ENCODE data around the gene RNF186.
"Not testable (repeated sequence)": the region's sequence is repeated elsewhere in the genome, so short reads cannot be mapped to it uniquely, and the experiment has no call there.

RNF186 gene, protein sequence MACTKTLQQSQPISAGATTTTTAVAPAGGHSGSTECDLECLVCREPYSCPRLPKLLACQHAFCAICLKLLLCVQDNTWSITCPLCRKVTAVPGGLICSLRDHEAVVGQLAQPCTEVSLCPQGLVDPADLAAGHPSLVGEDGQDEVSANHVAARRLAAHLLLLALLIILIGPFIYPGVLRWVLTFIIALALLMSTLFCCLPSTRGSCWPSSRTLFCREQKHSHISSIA

DNA sequence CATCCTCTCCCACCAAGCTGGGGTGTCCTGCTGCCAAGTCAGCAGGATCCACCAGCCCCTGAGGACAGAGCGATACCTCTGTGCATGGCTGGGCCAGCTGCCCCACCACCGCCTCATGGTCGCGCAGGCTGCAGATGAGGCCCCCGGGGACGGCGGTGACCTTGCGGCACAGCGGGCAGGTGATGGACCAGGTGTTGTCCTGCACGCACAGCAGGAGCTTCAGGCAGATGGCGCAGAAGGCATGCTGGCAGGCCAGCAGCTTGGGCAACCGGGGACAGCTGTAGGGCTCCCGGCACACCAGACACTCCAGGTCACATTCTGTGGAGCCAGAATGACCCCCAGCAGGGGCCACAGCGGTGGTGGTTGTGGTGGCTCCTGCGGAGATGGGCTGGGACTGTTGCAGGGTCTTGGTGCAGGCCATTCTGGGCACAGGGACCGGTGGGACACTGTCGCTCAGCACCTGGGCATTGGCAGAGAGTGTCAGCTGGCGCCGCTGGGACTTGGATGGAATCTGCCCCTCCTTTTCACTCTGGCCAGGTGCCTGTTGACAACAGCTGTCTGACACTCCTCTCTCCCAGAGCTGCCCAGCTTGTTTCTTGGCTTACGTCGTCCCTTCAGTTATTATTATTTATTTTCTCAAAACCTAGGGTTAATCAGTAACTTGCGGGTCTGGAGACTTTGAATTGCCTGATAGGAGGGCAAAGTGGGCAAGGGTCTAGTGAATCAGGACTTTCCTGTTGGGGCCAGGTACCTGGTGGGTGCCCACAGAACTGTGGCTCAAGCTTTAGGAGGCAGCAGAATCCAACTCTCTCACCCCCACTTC lies at the start of gene RNF186:
RNF186 (minus strand) TSS at position 603 of the 823 bp plus-strand sequence; CDS start at position 421, 182 bp downstream.
- no peak for DNase-seq

DNA sequence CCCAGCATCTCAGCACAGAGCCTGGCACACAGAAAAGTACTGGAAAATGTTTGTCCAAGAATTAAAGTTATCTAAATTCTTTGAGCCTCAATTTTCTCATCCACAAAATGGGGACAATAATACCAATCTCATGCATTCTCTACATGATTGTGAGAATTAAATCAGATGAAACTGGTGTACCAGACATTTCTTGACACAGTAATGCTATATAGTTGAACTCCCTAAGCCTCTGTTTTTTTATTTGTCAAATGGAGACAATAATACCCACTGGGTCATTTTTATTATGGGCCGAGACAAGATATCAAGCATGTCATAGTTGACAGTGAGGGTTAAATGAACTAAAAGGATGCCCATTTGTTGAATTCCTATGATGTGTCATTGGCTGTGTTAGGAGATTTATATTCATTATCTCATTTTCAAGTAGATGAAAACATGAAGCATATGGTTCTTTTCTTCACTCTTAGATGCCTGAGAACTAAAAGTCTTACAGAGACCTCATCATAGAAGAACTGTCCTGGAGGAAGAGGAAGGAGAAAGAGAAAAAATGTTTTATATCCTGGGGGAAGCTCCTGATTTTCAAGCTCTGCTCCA lies 49.6 kb upstream of the RNF186 start:
- no peak for DNase-seq

DNA sequence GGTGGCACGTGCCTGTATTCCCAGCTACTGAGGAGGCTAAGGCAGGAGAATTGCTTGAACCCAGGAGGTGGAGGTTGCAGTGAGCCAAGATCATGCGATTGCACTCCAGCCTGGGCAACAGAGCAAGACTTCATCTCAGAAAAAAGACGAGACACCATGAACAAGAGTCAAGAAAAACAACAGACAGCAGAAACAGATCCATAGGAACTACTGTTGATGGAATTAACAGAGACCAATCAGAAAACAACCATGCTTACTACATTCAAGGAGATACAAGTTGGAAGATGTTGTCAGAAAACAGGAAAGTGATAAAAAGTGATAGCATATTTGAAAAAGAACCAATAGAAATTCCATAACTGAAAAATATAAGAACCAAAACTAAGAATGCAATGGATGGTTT lies 47.9 kb upstream of the RNF186 start:
- no peak for DNase-seq

DNA sequence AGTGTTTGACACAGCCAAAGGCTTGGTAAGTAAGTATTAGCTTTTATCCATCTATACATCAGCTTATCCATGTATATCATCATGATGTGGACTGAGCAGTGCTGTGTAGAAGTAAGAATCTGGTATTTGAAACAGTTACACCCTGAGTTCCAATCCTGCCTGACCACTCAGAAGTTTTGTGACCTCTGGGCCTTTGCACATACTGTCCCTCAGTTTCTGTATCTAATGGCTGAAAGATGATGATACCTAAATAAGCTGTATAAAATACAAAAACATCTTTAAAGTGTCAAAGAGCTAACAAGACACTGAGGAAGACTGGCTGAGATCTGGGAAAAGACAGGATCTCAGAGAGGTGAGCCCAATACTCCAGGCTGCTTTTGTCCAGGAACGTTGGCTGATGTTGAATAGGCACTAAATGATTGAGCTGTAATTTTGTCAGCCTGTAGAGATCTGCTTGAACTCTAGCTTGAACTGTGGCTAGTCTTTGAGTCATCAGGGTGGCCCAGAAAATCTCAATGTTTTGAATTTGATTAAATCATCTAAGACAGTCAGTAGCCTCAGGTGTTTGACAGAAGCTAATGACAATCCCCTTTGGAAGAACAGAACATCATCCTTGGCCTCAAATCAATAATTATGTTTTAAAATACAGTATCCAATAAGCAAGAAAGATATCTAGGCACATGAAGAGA lies 46.9 kb upstream of the RNF186 start:
- no peak for DNase-seq

DNA sequence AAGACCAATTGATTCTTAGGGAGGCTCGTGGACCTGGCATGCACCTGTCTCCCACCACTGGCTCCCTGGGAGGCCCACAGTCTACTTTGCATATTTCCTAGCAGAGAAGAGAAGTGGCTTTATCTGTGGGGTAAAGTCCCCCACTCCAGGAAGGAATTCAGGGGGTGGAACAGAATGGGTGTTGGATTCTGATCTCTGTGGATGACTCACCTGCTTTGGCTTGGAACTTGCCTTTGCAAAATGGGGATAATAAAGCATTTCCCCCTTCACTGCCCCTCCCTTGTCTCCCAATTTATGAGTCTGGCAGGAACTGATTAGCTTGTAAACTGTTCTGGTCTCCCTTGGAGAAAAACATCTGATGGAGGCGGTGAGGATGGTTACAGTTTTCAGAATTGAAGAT lies 46.0 kb upstream of the RNF186 start:
- DNase-seq = peak; percentile 53

DNA sequence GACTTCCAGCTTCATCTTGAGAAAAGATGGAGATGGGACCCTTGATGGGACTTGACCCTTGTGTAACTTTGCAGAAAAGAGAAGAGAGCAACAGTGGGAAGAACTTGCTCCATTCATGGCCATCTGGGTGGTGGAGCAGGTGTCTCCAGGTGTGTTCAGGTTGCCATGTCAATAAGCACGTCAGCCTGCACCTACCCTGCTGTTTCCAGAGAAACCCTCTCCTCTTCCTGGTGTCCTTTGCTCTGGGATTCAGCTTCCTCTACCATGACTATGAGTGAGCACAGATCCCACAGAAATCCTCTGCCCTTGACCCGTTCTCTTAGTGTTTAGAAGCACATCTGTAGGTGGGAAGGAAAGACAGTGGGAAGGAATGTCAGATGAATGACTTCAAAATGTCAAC lies 45.3 kb upstream of the RNF186 start:
- no peak for DNase-seq

DNA sequence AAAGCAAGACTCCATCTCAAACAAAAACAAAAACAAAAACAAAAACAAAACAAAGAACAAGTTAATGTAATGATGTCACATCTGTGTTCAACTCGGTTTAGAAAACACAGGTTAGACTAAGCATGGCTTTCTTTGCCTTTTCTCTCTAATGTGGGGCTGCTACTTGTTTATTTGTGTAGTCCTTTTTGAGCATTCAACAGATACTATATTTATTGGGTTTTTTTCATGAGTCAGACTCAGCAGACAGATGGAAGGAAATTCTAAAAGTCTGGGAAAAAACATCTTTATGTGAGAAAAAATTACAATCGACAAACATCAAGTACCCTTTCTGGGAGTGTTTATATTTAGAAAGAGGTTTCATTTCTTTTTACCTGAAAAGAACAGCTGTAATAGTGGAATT lies 44.8 kb upstream of the RNF186 start:
- DNase-seq = no peak

DNA sequence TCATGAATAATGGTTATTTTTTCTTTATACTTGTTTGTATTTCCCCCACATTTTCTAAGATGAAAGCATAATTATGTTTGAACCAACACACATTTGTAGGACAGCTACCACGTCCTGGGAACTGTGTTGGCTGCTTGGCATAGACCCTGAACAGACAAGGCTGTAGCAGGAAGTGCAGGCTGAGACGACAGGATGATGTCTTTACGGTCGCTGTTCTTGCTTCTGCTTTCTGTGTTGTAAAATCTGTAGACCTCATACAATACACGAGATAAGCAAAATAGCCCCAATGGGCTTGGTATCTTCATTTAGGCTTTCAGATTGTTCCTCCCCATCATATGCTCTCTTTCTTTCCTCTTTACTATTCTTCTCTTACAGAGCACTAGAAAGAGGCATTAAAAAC lies 43.8 kb upstream of the RNF186 start:
- no peak for DNase-seq

DNA sequence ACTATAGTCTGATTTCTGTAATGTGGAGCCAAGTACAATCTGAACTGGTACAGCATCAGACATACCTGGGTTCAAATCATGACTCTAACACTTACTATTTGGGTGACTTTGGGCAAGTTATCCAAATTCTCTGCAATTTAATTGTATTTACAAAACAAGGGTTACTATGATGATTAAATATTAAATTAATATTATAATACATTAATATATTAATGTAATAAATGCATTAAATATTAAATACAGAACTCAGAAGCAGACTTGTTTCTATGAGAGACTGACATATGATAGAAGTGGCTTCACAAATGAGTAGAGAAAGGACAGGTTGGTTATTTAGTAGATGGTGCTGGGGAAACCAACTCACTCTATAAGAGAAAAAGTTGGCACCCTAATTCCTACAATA lies 39.8 kb upstream of the RNF186 start:
- DNase-seq = no peak

DNA sequence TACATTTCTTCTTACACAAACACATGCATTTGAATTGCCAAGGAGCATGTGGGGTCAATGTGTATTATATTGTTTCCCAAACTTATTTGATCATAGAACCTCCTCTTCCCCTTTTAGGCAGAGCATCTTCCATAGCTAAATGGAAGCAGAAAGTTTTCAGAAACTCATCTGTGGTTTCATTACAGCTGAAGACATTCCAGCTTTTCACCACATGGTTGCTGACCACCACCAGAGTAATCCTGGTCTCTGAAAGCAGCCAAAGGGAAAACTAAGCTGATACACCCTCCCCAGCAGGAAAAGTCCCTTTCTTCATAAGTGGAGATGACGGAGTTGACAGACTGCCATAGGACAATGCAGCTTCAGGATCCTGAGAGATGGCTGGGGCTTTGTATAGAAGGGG lies 37.0 kb upstream of the RNF186 start:
- DNase-seq = no peak

DNA sequence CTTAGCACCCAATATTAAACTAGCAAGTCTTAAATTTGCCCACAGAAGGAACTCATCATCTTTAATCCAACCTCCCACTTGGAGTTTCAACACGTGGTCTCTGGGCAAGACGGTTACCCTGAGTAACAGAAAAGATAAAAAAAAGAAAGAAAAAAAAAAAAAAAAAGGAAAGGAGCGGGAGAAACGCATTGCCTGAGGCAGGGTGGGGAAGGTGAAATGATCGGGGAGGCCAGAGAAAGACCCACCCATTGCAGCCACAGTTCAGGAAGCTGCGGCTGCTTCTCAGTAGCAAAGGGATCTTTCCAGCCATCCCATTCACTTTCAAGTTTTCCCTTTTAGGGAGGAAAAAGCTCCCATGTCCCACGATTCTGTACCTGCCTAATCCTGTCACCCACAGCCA lies 35.1 kb upstream of the RNF186 start:
- DNase-seq = no peak

DNA sequence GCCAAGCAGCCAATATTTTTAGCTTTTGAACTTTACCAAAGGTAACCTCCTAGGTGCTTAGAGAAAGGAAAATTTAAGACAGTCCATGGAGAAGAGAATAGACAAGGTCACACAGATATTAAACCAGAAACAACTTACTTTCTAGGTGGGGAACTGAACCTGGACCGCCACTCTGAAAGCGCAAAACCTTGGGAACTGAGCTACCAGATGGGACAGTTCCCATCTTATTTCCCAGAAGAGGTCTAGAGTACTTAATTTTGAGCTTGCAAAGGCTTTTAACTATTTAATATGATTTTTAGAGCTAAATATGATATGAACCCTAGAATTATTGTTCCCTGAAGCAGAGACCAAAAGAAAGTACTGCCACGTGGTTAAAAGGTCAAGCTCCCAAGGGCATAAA lies 34.2 kb upstream of the RNF186 start:
- DNase-seq = not testable (repeated sequence)

DNA sequence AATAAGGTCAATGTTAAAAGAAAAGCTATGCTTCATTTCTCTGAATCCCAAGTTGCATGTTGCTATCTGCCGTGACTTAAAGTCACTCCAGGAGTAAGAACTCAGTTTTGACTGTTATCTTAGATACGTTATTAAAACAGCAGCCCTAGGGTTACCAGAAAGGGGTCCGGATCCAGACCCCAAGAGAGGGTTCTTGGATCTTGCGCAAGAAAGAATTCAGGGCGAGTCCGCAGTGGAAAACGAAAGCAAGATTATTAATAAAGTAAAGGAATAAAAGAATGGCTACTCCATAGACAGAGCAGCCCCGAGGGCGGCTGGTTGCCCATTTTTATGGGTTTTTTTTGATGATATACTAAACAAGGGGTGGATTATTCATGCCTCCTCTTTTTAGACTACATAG lies 32.3 kb upstream of the RNF186 start:
- DNase-seq = not testable (repeated sequence)

DNA sequence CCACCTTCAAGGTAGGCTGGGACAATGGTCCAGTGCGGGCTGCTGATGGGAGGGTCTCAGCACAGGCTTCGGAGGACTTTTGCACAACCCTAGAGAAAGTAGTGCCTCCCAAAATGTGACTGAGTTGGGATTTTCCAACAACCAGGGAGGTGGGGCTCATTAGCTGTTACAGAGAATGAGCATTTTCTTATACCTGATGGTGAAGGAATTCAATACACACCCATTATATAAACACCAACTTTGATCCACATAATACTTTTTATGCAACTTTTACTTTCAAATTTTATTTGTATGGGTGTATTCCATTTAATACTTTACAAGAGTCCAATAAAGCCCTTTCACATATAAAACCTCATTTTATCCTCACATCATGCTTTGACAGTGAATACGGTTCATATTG lies 31.3 kb upstream of the RNF186 start:
- no peak for DNase-seq

DNA sequence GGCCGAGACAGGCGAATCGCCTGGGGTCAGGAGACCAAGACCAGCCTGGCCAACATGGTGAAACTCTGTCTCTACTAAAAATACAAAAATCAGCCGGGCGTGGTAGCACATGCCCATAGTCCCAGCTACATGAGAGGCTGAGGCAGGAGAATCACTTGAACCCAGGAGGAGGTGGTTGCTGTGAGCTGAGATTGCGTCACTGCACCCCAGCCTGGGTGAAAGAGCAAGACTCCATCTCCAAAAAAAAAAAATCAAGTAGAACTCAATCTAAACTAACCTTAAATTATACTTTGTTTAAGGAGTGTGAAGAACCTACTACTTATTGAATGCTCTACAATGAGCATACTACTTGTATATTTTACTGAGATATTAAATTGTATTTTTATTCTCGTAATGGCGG lies 30.5 kb upstream of the RNF186 start:
- no peak for DNase-seq

DNA sequence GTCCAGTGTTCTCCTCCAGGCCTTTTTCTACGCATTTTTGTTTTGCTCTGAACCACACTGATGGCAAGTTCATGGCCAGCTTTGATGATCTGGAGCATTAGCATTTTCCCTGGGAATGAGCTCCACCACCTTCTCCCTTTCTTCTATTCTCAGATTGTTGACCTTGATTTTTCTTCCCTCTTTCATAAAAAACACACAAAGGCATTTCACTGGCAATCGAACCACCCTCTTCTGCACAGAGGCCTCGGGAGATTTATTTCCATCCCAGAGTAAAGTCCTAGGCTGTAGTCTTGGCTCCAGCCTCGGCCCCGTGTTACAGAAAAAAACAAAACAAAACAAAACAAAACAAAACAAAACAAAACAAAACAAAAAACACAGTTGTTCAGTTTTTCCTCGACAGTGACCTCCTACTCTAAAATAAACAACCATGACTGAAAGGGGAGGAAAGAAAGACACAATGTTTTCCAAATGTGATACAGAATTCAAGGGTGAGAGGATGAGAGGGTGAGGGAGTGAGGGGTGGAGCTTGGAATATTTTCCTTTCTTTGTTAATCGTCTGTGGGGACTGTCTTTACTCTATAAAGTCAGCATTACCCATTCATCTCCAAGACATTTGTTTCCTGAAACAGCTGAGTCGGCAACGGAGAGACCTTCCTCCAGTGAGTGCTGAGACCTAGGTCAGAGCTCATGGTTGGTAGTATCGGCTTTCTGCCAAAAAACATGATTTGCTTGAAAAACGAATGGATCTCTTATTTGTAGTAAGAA lies 29.8 kb upstream of the RNF186 start:
- DNase-seq = no peak

DNA sequence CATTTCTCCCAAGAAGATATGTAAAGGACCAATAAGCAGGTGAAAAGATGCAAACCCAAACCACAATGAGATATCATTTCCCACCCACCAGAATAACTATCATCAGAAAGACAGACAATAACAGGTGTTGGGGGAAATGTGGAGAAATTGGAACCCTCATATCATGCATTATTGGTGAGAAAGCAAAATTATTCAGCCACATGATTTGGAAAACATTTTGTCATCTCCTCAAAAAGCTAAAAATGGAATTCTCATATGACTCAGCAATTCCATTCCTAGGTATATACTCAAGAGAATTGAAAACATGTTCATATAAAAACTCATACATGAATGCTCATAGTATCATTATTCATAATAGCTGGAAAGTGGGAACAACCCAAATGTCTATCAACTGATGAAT lies 25.1 kb upstream of the RNF186 start:
- no peak for DNase-seq

DNA sequence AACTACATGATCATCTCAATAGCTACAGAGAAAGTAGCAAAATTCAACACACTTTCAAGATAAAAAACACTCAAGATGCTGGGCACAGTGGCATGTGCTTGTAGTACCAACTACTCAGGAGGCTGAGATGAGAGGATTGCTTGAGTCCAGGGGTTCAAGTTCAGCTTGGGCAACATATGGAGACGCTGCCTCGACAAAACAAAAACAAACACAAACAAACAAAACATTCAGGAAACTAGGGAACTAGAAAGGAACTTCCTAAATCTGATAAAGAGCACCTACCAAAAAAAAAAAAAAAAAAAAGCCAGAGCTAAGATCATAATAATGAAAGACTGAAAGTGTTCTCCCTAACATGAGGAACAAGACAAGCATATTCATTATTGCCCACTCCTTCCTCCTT lies 22.8 kb upstream of the RNF186 start:
- no peak for DNase-seq

DNA sequence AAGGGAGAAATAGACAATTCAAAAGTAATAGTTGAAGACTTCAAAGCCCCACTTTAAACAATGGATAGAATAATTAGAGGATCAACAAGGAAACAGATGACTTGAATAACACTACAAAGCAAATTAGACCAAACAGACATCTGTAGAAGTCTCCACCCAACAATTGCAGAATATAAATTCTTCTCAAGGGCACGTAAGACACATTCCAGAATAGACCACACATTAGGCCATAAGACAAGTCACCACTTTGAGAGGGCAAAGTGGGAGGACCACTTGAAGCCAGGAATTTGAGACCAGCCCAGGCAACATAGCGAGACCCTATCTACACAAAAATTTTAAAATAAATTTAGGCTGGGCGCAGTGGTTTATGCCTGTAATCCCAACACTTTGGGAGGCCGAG lies 20.5 kb upstream of the RNF186 start:
- DNase-seq = no peak

DNA sequence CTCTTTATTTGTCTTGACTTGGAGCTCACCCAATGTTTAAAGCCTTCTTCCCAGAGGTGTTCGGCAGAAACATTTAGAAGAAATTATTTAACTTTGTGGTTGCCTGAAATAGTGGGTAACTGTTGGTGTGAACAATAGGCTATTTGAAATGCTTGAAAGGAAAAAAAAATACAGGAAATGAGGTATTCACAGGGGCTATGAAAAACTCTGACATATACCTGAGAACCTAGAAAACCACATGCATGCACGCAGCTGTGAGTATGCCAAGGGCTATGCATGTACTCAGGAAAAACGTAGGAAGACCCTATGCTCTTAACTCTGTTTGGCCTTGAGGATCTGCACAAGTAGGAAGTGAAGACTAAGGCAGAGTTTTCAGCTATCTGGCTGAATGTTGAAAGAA lies 16.4 kb upstream of the RNF186 start:
- DNase-seq = no peak

DNA sequence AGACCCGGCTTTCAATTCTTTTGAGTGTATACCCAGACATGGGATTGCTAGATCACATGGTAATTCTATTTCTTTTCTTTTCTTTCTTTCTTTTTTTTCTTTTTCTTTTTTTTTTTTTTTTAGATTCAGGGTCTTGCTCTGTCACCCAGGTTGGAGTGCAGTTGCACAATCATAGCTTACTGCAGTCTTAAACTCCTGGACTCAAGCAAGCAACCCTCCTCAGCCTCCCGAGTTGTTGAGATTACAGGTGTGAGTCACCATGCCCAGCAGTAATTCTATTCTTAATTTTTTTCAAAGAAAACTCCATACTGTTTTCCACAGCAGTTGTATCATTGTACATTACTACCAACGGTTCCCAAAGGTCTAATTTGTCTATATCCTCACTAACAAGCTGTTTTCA lies 13.5 kb upstream of the RNF186 start:
- no peak for DNase-seq

DNA sequence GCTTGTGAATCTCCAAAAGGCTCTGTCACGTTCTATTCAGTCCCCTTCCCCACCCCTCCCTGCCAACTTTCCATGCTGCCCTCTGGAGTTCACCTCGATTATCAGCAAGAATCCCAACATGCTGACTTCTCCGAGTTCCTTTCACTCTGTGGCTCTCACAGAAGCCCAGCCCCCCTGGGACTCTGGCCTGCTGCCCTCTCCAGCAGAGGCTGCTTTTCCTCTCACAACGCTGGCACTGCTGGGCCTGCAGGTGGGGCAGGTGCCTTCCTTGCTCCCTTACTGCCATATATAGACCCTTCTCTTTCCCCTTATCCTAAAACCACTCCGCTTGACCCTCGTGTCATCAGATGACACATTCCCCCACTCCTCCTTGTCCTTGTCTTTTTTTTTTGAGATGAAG lies 10.2 kb upstream of the RNF186 start:
- DNase-seq = no peak

DNA sequence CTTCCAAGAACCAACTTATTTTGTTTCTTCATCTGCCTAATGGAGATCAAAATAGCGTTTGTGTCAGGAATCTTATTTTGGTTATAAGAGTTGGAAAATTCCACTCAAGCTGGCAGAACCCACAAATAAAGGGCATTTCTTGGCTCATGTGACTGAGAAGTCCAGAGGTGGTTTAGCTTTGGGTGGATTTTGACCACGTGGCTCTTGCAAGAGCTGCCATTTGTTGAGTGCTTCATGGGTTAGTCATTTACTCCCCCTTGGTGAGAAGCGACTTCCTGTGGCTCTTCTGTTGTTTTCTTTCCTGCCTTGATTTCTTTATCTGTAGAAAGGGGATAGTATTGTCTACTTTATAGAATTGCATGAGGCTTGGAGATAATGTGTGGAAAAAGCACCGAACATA lies 9.5 kb upstream of the RNF186 start:
- DNase-seq = no peak

All from T1000 (cell line).